Endodermal cell (in vitro differentiated cells): ENCODE data around the gene AP5S1. TPM values are rescaled to one million over a fixed set of nuclear protein-coding genes. Genes with fewer than 3 reads are reported as not detected.

Source experiments
- DNase-seq: peaks from one replicate; pipeline ENCODE4 v3.0.0-alpha.2; 2017
- H3K27ac ChIP-seq: 2 replicates; pipeline ENCODE4 v1.5.1; 2013; ENCODE audit warnings: mild to moderate bottlenecking, low read depth, low read length, moderate library complexity
- H3K27me3 ChIP-seq: 2 replicates; pipeline ENCODE4 v1.6.1; 2013; ENCODE audit warnings: mild to moderate bottlenecking, low read length, moderate library complexity; ENCODE audit not compliant: insufficient read depth, control insufficient read depth, poor library complexity, severe bottlenecking
- H3K36me3 ChIP-seq: 2 replicates; pipeline ENCODE4 v1.7.0; 2013; ENCODE audit warnings: mild to moderate bottlenecking, low read length, moderate library complexity; ENCODE audit not compliant: control insufficient read depth, insufficient read depth
- H3K4me1 ChIP-seq: one replicate; pipeline ENCODE4 v1.7.0; 2013; ENCODE audit warnings: low read length; ENCODE audit not compliant: control insufficient read depth, insufficient read depth
- H3K4me3 ChIP-seq: 2 replicates; pipeline ENCODE4 v1.5.1; 2013; ENCODE audit warnings: mild to moderate bottlenecking, low read length, moderate library complexity
- H3K9ac ChIP-seq: 2 replicates; pipeline ENCODE4 v1.6.1; 2013; ENCODE audit warnings: mild to moderate bottlenecking, low read length, moderate library complexity; ENCODE audit not compliant: poor library complexity, severe bottlenecking; ENCODE audit errors: extremely low read depth
- H3K9me3 ChIP-seq: 2 replicates; pipeline ENCODE4 v1.6.1; 2013; ENCODE audit warnings: mild to moderate bottlenecking, low read length, moderate library complexity; ENCODE audit not compliant: control insufficient read depth
- H3K27ac Mint-ChIP-seq: 2 replicates; pipeline ENCODE4 v1.8.0; 2020; ENCODE audit warnings: mixed read lengths
- H3K27me3 Mint-ChIP-seq: 2 replicates; pipeline ENCODE4 v1.8.0; 2021; ENCODE audit warnings: mild to moderate bottlenecking, mixed read lengths; ENCODE audit not compliant: insufficient read depth
- H3K36me3 Mint-ChIP-seq: 2 replicates; pipeline ENCODE4 v1.8.0; 2020; ENCODE audit warnings: low read depth, mixed read lengths
- H3K4me1 Mint-ChIP-seq: 2 replicates; pipeline ENCODE4 v1.8.0; 2020; ENCODE audit warnings: mixed read lengths
- H3K4me3 Mint-ChIP-seq: 2 replicates; pipeline ENCODE4 v1.8.0; 2020; ENCODE audit warnings: mild to moderate bottlenecking, moderate library complexity, mixed read lengths
- H3K9me3 Mint-ChIP-seq: 2 replicates; pipeline ENCODE4 v1.8.0; 2020; ENCODE audit warnings: mild to moderate bottlenecking, mixed read lengths
- CTCF ChIP-seq: fragments of 200-600 bp; sonication (generic); conservative IDR thresholded peaks from 2 replicates; pipeline ENCODE4 v1.5.0; 2021; ENCODE audit warnings: antibody characterized with exemption, mild to moderate bottlenecking
- WGBS, 2 experiments: methylation state at CpG; one replicate each; pipeline versions ENCODE4 v1.1.5 to v1.1.7; 2013; ENCODE audit warnings: missing lambda C conversion rate in 2 of 2, mixed read lengths in 1 of 2; ENCODE audit not compliant: insufficient coverage in 1 of 2, insufficient read length in 1 of 2; 5-methylcytosine and 5-hydroxymethylcytosine counted together
- total RNA-seq, 2 donors: library from RNA; stranded (reverse); fragmentation: NEBNext Ultra II Directional in 1 of 2; extraction: Animal tissue kit (Norgen Biotek cat#: 25700) in 1 of 2; gene quantifications; 2 replicates in 1 of 2; 3 replicates in 1 of 2; pipeline ENCODE4 v1.2.1, GENCODE V29; 2021

Gene AP5S1
- total RNA-seq, 2 donors from 2014 or later: 5.1 to 6.1 TPM

GRCh38 chr20:3863317-3863716 is 43.0 kb downstream of the AP5S1 start:
- Mint-ChIP-seq H3K9me3 (peaks cover 4% of the 10 kb centered on the region), H3K4me3 (no peak overlapping the region), H3K36me3 (peaks cover 74% of the 10 kb centered on the region), H3K27ac (no peak overlapping the region), H3K27me3 (no peaks in the 10 kb centered on the region), H3K4me1 (no peaks in the 10 kb centered on the region)
- peaks cover 50% of the 10 kb centered on the region for H3K36me3 ChIP-seq
- H3K9me3 ChIP-seq: peaks cover 14% of the 10 kb centered on the region
- no peak for DNase-seq
- no peak overlapping the region for H3K27ac ChIP-seq
- 98 to 100% methylated on average over 4 to 7 of the region's 7 CpGs for WGBS, 2 experiments
- no peaks in the 10 kb centered on the region for H3K27me3 ChIP-seq
- no peak for TF ChIP-seq CTCF
- H3K4me3 ChIP-seq: no peak overlapping the region
- H3K9ac ChIP-seq: no peak overlapping the region
- H3K4me1 ChIP-seq: no peaks in the 10 kb centered on the region

- H3K4me3 ChIP-seq: no peak overlapping the region
- no peaks in the 10 kb centered on the region for H3K4me1 ChIP-seq
- no peaks in the 10 kb centered on the region for H3K27me3 Mint-ChIP-seq
- H3K36me3 Mint-ChIP-seq: peaks cover 63% of the 10 kb centered on the region
- no peak overlapping the region for H3K27ac Mint-ChIP-seq
- H3K9ac ChIP-seq: no peak overlapping the region
- peaks cover 4% of the 10 kb centered on the region for H3K9me3 Mint-ChIP-seq
- H3K27me3 ChIP-seq: no peaks in the 10 kb centered on the region
- no peak for TF ChIP-seq CTCF
- WGBS, 2 experiments: 91 to 98% methylated on average over 5 of the region's 5 CpGs
- no peak overlapping the region for H3K4me3 Mint-ChIP-seq
- H3K4me1 Mint-ChIP-seq: no peaks in the 10 kb centered on the region
- H3K27ac ChIP-seq: no peak overlapping the region
- H3K36me3 ChIP-seq: peaks cover 50% of the 10 kb centered on the region
- no peak for DNase-seq
- peaks cover 14% of the 10 kb centered on the region for H3K9me3 ChIP-seq
Observed at GRCh38 chr20:3864518-3864917, 44.2 kb downstream of the AP5S1 start.

DNA sequence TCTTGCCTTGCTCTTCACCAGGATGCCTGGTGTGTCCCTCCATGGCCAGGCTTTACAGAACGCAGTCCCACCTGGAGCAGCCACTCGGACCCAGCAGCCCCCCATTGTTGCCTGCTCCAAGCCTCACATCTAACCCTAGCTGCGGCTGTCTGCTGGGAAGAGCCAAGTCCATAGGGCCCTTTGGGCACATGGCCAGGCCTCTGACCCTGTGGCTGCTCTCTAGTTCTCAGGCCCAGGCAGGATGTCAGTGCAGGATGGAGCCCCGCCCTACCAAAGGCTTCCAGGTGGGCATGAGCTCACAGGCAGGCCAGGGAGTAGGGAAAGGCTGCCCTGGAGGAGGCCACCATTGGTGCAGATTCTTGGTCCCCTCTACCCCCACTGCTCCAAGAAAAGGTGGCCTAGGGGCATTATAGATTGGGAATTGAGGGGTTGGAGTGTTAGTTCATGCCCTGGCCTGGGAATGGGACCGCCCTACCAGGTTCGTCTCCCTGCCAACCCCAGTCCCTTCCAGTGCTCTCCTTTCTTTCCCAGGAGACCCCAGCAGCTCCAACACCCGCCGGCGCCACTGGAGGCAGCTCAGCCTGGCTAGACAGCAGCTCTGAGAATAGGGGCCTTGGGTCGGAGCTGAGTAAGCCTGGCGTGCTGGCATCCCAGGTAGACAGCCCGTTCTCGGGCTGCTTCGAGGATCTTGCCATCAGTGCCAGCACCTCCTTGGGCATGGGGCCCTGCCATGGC is 45.0 kb downstream of the AP5S1 start:
- H3K27me3 ChIP-seq: no peaks in the 10 kb centered on the region
- WGBS, 2 experiments: 90 to 94% methylated on average over 7 to 14 of the region's 14 CpGs

More for the DNA sequence above, 45.0 kb downstream of the AP5S1 start:
- H3K27ac ChIP-seq: no peak overlapping the region
- no peak overlapping the region for H3K4me3 ChIP-seq
- H3K27me3 Mint-ChIP-seq: no peaks in the 10 kb centered on the region
- H3K4me1 Mint-ChIP-seq: no peaks in the 10 kb centered on the region
- no peak for TF ChIP-seq CTCF
- no peaks in the 10 kb centered on the region for H3K4me1 ChIP-seq
- H3K27ac Mint-ChIP-seq: no peak overlapping the region
- no peak overlapping the region for H3K4me3 Mint-ChIP-seq
- peaks cover 59% of the 10 kb centered on the region for H3K36me3 Mint-ChIP-seq
- peaks cover 45% of the 10 kb centered on the region for H3K36me3 ChIP-seq
- no peak overlapping the region for H3K9ac ChIP-seq
- peaks cover 14% of the 10 kb centered on the region for H3K9me3 ChIP-seq
- peaks cover 4% of the 10 kb centered on the region for H3K9me3 Mint-ChIP-seq
- DNase-seq: no peak
